HEK293 (cell line): ENCODE measurements around the gene FOXO4.

Source experiments
- ATF2 ChIP-seq: fragments of 450-650 bp; formaldehyde crosslinking; IDR thresholded peaks from 2 replicates; pipeline ENCODE4 v1.5.1; 2016; ENCODE audit warnings: missing biosample characterization, missing genetic modification characterization, low read depth
- CTCF ChIP-seq: fragments of 450-650 bp; formaldehyde crosslinking; IDR thresholded peaks from 2 replicates; pipeline ENCODE4 v1.5.1; 2016; ENCODE audit warnings: missing biosample characterization, missing genetic modification characterization
- HOXD13 ChIP-seq: sonication (generic); formaldehyde crosslinking; IDR thresholded peaks from 2 replicates; pipeline ENCODE4 v1.8.0; 2022; ENCODE audit warnings: missing genetic modification reagents, borderline replicate concordance
- RBAK ChIP-seq: fragments of 450-650 bp; formaldehyde crosslinking; IDR thresholded peaks from 2 replicates; pipeline ENCODE4 v1.5.1; 2016; ENCODE audit warnings: missing biosample characterization, missing genetic modification characterization
- REST ChIP-seq: fragments of 450-650 bp; formaldehyde crosslinking; IDR thresholded peaks from 2 replicates; pipeline ENCODE4 v1.5.1; 2016; ENCODE audit warnings: missing biosample characterization, missing genetic modification characterization
- SP7 ChIP-seq: fragments of 450-650 bp; formaldehyde crosslinking; IDR thresholded peaks from 2 replicates; pipeline ENCODE4 v1.5.1; 2016; ENCODE audit warnings: missing biosample characterization, missing genetic modification characterization
- ZNF10 ChIP-seq: fragments of 450-650 bp; formaldehyde crosslinking; IDR thresholded peaks from 2 replicates; pipeline ENCODE4 v1.5.1; 2017; ENCODE audit warnings: missing biosample characterization, missing genetic modification characterization
- ZNF654 ChIP-seq: fragments of 450-650 bp; formaldehyde crosslinking; IDR thresholded peaks from 2 replicates; pipeline ENCODE4 v1.5.1; 2016; ENCODE audit warnings: low read depth, missing biosample characterization, missing genetic modification characterization
- ZNF768 ChIP-seq: fragments of 450-650 bp; formaldehyde crosslinking; IDR thresholded peaks from 2 replicates; pipeline ENCODE4 v1.5.1; 2018; ENCODE audit warnings: missing biosample characterization, mild to moderate bottlenecking, missing genetic modification characterization
- ZNF792 ChIP-seq: fragments of 450-650 bp; formaldehyde crosslinking; IDR thresholded peaks from 2 replicates; pipeline ENCODE4 v1.5.1; 2016; ENCODE audit warnings: missing biosample characterization, missing genetic modification characterization

- TF ChIP-seq CTCF (tag by site-specific recombination) (no peak), RBAK (no peak), SP7 (tag by site-specific recombination) (no peak), REST (tag by site-specific recombination) (no peak), ZNF10 (tag by site-specific recombination) (no peak), ATF2 (tag by site-specific recombination) (no peak), HOXD13 (no peak), ZNF792 (tag by site-specific recombination) (no peak), ZNF768 (tag by site-specific recombination) (no peak), ZNF654 (tag by site-specific recombination) (no peak)
Observed at GRCh38 chrX:71140440-71140839, 44.8 kb downstream of the FOXO4 start.
